Nephron (organoid): ENCODE measurements around the gene CHD9.

Experiments
- H3K27ac Mint-ChIP-seq, 3 experiments: 2 replicates each; pipeline ENCODE4 v1.8.0; 2020; ENCODE audit warnings: mixed read lengths in 3 of 3, mild to moderate bottlenecking in 2 of 3, moderate library complexity in 1 of 3
- H3K27me3 Mint-ChIP-seq: 2 replicates; pipeline ENCODE4 v1.8.0; 2021; ENCODE audit warnings: low read depth, mild to moderate bottlenecking, moderate library complexity, mixed read lengths
- H3K36me3 Mint-ChIP-seq: 2 replicates; pipeline ENCODE4 v1.8.0; 2020; ENCODE audit warnings: low read depth, mixed read lengths
- H3K4me1 Mint-ChIP-seq: 2 replicates; pipeline ENCODE4 v1.8.0; 2020; ENCODE audit warnings: mixed read lengths
- H3K4me3 Mint-ChIP-seq, 3 experiments: 2 replicates each; pipeline ENCODE4 v1.8.0; 2020; ENCODE audit warnings: mild to moderate bottlenecking in 3 of 3, mixed read lengths in 3 of 3, moderate library complexity in 2 of 3
- H3K9me3 Mint-ChIP-seq: 2 replicates; pipeline ENCODE4 v1.8.0; 2020; ENCODE audit warnings: mixed read lengths
- TF ChIP-seq, protein P1 (sequence below), 3 experiments: fragments of 200-600 bp; sonication (generic); IDR thresholded peaks; one replicate each; pipeline ENCODE4 v1.5.0; 2021; ENCODE audit warnings: antibody characterized with exemption in 3 of 3; ENCODE audit not compliant: unreplicated experiment in 3 of 3

CHD9 gene

GRCh38 chr16:53053967-53054669 lies 673 bp upstream of the CHD9 start:
- no peaks in the 10 kb centered on the region for H3K36me3 Mint-ChIP-seq
- H3K27ac Mint-ChIP-seq, result peak overlapping the region; percentile 70 to 98 (median 92)
- peak overlapping the region; percentile 87 to 94 (median 90) for H3K4me3 Mint-ChIP-seq
- no peaks in the 10 kb centered on the region for H3K9me3 Mint-ChIP-seq
- peaks cover 20% of the 10 kb centered on the region for H3K4me1 Mint-ChIP-seq
- TF ChIP-seq, protein P1, sequence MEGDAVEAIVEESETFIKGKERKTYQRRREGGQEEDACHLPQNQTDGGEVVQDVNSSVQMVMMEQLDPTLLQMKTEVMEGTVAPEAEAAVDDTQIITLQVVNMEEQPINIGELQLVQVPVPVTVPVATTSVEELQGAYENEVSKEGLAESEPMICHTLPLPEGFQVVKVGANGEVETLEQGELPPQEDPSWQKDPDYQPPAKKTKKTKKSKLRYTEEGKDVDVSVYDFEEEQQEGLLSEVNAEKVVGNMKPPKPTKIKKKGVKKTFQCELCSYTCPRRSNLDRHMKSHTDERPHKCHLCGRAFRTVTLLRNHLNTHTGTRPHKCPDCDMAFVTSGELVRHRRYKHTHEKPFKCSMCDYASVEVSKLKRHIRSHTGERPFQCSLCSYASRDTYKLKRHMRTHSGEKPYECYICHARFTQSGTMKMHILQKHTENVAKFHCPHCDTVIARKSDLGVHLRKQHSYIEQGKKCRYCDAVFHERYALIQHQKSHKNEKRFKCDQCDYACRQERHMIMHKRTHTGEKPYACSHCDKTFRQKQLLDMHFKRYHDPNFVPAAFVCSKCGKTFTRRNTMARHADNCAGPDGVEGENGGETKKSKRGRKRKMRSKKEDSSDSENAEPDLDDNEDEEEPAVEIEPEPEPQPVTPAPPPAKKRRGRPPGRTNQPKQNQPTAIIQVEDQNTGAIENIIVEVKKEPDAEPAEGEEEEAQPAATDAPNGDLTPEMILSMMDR (IDR thresholded peaks at IDR 0.05; ENCODE audit: unreplicated experiment in 3 of 3), result no peak
- H3K27me3 Mint-ChIP-seq, result no peaks in the 10 kb centered on the region

DNA sequence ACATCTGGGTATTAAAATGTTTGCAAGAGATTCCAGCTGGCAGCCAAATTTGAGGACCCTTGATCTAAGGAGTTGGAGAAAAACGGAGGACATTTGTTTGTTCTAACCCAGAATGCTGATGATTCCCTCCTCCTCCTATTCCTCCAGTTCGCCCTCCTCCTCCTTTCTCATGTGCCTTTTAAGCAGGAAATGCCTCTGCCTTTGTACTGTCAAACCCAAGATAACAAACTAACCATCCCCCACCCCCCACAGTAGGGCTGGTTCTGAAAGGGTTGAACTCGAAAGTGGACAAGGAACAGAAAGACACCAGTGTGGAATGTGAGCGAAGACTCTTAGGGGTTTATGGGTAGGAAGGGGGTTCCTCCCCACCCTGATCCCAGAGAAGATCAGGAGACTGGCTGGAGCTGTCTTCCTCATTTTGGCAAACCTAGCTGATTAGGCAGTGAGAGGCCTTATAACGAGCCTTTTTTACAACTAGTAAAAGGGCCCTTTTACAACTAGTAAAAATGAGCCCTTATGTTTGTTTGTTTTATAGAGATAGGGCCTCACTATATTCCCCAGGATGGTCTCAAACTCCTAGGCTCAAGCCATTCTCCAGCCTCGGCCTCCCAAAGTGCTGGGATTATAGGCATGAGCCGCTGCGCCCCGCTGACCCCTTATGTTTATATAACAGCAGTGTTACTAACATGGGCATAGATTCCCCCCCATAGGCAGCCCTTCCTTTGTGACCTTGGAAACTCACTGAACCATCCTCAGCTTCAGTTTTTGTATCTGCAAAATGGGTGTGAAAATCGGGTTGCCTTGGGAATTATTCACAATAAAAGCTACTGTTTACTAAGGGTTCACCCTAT lies 975 bp downstream of the CHD9 start:
- Mint-ChIP-seq H3K4me1 (peaks cover 20% of the 10 kb centered on the region), H3K36me3 (no peaks in the 10 kb centered on the region), H3K27ac (peak overlapping the region; percentile 97 to 99 (median 98)), H3K9me3 (no peaks in the 10 kb centered on the region), H3K27me3 (no peaks in the 10 kb centered on the region), H3K4me3 (peak overlapping the region; percentile 87 to 94 (median 90))
- TF ChIP-seq, protein P1 (IDR thresholded peaks at IDR 0.05; ENCODE audit: unreplicated experiment in 3 of 3), result no peak

DNA sequence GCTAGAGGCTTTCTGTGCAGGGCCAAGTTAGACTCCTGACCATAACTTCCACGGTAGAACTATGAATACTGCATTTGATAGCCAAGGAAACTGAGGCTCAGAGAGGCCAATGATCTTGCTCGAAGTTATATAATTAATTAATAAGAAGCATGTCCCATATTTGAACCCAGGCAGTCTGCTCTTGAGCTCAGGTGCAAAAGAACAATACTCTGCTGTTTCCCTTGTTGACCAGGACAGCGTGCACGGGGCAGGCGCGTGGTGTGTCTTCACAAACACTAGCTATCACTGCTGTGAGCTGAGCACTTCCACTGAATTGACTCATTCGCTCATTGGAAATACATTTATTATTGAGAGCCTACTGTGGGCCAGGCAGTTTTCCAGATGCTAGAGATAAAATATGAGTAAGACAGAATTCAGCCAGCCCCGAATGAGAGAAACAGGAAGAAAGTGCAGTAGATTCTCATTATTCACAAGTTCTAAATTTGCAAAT lies 1.6 kb downstream of the CHD9 start:
- peaks cover 24% of the 10 kb centered on the region for H3K4me1 Mint-ChIP-seq
- peak overlapping the region; percentile 97 to 99 (median 98) for H3K27ac Mint-ChIP-seq
- H3K27me3 Mint-ChIP-seq, result no peaks in the 10 kb centered on the region
- H3K4me3 Mint-ChIP-seq, result peak overlapping the region; percentile 43 to 90 (median 57)
- TF ChIP-seq, protein P1 (IDR thresholded peaks at IDR 0.05; ENCODE audit: unreplicated experiment in 3 of 3), result no peak
- H3K9me3 Mint-ChIP-seq, result no peaks in the 10 kb centered on the region
- H3K36me3 Mint-ChIP-seq, result no peaks in the 10 kb centered on the region

- TF ChIP-seq, protein P1 (IDR thresholded peaks at IDR 0.05; ENCODE audit: unreplicated experiment in 3 of 3), result no peak
- H3K36me3 Mint-ChIP-seq, result no peaks in the 10 kb centered on the region
- peak overlapping the region; percentile 24 to 85 (median 80) for H3K27ac Mint-ChIP-seq
- peaks cover 32% of the 10 kb centered on the region for H3K4me1 Mint-ChIP-seq
- no peaks in the 10 kb centered on the region for H3K9me3 Mint-ChIP-seq
- H3K4me3 Mint-ChIP-seq, result peak overlapping the region in 1 of 3 experiments; percentile 55
- no peaks in the 10 kb centered on the region for H3K27me3 Mint-ChIP-seq
These were observed 2.9 kb downstream of the CHD9 start for GRCh38 chr16:53057658-53058057.

DNA sequence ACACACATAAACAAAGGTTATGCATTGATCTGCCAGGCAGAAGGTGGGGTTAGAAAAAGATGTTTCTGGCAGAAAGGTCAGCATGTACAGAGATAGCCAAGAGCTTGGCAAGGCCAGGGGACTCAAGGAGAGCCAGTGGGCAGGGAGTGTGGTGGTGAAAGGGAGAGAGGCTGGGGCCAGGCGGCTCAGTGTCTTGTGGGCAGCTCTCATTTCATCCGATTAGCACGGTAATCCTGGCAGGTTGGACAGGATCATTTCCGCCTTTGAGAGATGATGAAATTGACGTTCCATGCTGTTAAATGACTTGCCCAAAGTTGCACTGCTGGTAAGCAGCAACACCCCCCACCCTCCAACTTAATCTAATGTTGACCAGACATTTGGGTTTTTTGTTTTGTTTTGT lies 3.6 kb downstream of the CHD9 start:
- Mint-ChIP-seq H3K27ac (peak overlapping the region; percentile 16 to 85 (median 62)), H3K4me3 (no peak overlapping the region), H3K4me1 (peaks cover 32% of the 10 kb centered on the region), H3K9me3 (no peaks in the 10 kb centered on the region), H3K36me3 (no peaks in the 10 kb centered on the region), H3K27me3 (no peaks in the 10 kb centered on the region)
- TF ChIP-seq, protein P1 (IDR thresholded peaks at IDR 0.05; ENCODE audit: unreplicated experiment in 3 of 3), result no peak
